ENCODE measurements around the gene MTFMT. TPM values are rescaled to one million over a fixed set of nuclear protein-coding genes. Genes with fewer than 3 reads are reported as not detected.
"Not testable (repeated sequence)": the region's sequence is repeated elsewhere in the genome, so short reads cannot be mapped to it uniquely, and the experiment has no call there.

The MTFMT gene
- total and polyA plus RNA-seq, 7 experiments from 2014 or later, result 7.1 to 24.8 (median 18.1) TPM

DNA sequence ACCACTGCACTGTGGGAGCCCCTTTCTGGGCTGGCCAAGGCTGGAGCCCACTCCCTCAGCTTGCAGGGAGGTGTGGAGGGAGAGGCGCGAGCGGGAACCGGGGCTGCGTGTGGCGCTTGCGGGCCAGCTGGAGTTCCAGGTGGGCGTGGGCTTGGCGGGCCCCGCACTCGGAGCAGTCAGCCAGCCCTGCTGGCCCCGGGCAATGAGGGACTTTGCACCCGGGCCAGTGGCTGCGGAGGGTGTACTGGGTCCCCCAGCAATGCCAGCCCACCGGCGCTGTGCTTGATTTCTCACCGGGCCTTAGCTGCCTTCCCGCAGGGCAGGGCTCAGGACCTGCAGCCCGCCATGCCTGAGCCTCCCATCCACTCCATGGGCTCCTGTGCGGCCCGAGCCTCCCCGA is 45.5 kb upstream of the MTFMT start:
- H3K36me3 Mint-ChIP-seq; H3K4me3 ChIP-seq (ENCODE audit: low read length); H3K27me3 ChIP-seq (ENCODE audit: control insufficient read depth in 2 of 2, insufficient read depth in 2 of 2, low read length in 2 of 2); POLR2A ChIA-PET; H3K27ac Mint-ChIP-seq; H3K9me3 ChIP-seq (ENCODE audit: control insufficient read depth in 2 of 3, low read length in 3 of 3); H3K27ac ChIP-seq (ENCODE audit: low read depth, low read length); intact Hi-C loops (cut with micrococcal nuclease); DNase-seq; H3K4me3 Mint-ChIP-seq; H3K9me3 Mint-ChIP-seq; H3K36me3 ChIP-seq (ENCODE audit: control insufficient read depth in 2 of 3, insufficient read depth in 3 of 3, low read length in 3 of 3); ATAC-seq; H3K4me1 ChIP-seq (ENCODE audit: control insufficient read depth in 2 of 2, insufficient read depth in 2 of 2, low read length in 2 of 2): not testable (repeated sequence)
- CTCF ChIA-PET, result interaction anchor here (1.8 kb wide), 1 partner anchor 41 kb away, joined by 5 read pairs; no protein-coding TSS in a partner anchor
- H3K4me1 Mint-ChIP-seq, result peaks cover 5 to 11% (median 9%) of the 10 kb centered on the region in 7 donors
- H3K27me3 Mint-ChIP-seq, result peaks cover 16 to 27% (median 25%) of the 10 kb centered on the region in 5 donors

DNA sequence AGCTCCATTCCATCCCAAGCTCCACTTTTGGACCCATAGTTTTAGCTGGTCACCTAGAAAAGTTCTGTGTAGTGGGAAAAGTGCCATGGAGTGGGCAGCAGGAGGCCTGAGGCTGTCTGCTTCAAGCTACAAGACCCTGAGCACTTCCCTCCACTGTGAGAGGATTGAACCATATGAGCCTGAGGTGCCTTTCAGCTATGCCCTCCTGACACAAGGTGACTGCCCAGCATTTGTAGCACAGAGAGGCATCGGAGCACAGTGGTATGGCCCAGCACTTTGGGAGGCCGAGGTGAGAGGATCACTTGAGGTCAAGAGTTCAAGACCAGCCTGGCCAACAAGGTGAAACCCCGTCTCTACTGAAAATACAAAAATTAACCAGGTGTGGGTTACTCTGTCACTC is 43.2 kb upstream of the MTFMT start:
- H3K4me1 ChIP-seq (ENCODE audit: control insufficient read depth in 2 of 2, insufficient read depth in 2 of 2, low read length in 2 of 2), result no peaks in the 10 kb centered on the region
- CTCF ChIA-PET, result no interaction called here
- POLR2A ChIA-PET, result no interaction called here
- peaks cover 0 to under 1% (median 0%) of the 10 kb centered on the region in 5 donors for H3K36me3 Mint-ChIP-seq
- intact Hi-C loops (cut with micrococcal nuclease), result no loop called here
- H3K36me3 ChIP-seq (ENCODE audit: control insufficient read depth in 2 of 3, insufficient read depth in 3 of 3, low read length in 3 of 3), result no peaks in the 10 kb centered on the region
- no peaks in the 10 kb centered on the region for H3K9me3 ChIP-seq (ENCODE audit: control insufficient read depth in 2 of 3, low read length in 3 of 3)
- DNase-seq (no peak), ATAC-seq (no peak)
- H3K27me3 Mint-ChIP-seq, result peaks cover 14 to 25% (median 16%) of the 10 kb centered on the region in 5 donors
- no peak overlapping the region for H3K27ac Mint-ChIP-seq
- no peaks in the 10 kb centered on the region for H3K9me3 Mint-ChIP-seq
- H3K27ac ChIP-seq (ENCODE audit: low read depth, low read length), result no peak overlapping the region
- H3K4me3 Mint-ChIP-seq, result no peak overlapping the region
- H3K27me3 ChIP-seq (ENCODE audit: control insufficient read depth in 2 of 2, insufficient read depth in 2 of 2, low read length in 2 of 2), result no peaks in the 10 kb centered on the region
- peaks cover under 1 to 12% (median 8%) of the 10 kb centered on the region in 7 donors for H3K4me1 Mint-ChIP-seq
- no peak overlapping the region for H3K4me3 ChIP-seq (ENCODE audit: low read length)

DNA sequence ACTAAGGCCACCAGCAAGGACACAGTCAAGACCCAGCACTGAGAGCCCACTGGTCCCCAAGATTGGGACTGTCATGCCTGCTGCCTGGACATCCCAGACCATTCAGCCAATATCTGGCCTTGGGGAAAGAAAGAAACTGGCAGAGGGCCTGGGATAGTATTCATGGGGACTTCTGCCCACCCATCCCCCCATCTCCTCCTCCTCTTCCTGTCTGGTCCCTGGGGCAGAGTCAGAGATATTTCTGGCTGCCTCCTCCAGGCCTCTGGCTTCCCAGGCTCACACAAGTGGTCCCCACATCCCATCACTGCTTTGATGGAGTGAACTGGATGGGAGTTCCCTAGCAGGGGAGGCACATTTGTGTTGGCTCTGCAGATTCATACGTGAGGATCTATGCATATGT is 42.6 kb upstream of the MTFMT start:
- CTCF ChIA-PET, result interaction anchor here (0.5 kb wide), 1 partner anchor 356 kb away, joined by 3 read pairs; no protein-coding TSS in a partner anchor
- DNase-seq (no peak), ATAC-seq (no peak)
- H3K36me3 ChIP-seq (ENCODE audit: control insufficient read depth in 2 of 3, insufficient read depth in 3 of 3, low read length in 3 of 3), result no peaks in the 10 kb centered on the region
- H3K9me3 ChIP-seq (ENCODE audit: control insufficient read depth in 2 of 3, low read length in 3 of 3), result no peaks in the 10 kb centered on the region
- no peaks in the 10 kb centered on the region for H3K27me3 ChIP-seq (ENCODE audit: control insufficient read depth in 2 of 2, insufficient read depth in 2 of 2, low read length in 2 of 2)
- Mint-ChIP-seq H3K36me3 (no peaks in the 10 kb centered on the region), H3K4me3 (no peak overlapping the region), H3K27me3 (peaks cover 18 to 29% (median 20%) of the 10 kb centered on the region in 5 donors), H3K4me1 (peaks cover 0 to 16% (median 11%) of the 10 kb centered on the region in 7 donors), H3K9me3 (no peaks in the 10 kb centered on the region), H3K27ac (no peak overlapping the region)
- H3K27ac ChIP-seq (ENCODE audit: low read depth, low read length), result no peak overlapping the region
- POLR2A ChIA-PET, result no interaction called here
- intact Hi-C loops (cut with micrococcal nuclease), result no loop called here
- no peak overlapping the region for H3K4me3 ChIP-seq (ENCODE audit: low read length)
- H3K4me1 ChIP-seq (ENCODE audit: control insufficient read depth in 2 of 2, insufficient read depth in 2 of 2, low read length in 2 of 2), result no peaks in the 10 kb centered on the region

DNA sequence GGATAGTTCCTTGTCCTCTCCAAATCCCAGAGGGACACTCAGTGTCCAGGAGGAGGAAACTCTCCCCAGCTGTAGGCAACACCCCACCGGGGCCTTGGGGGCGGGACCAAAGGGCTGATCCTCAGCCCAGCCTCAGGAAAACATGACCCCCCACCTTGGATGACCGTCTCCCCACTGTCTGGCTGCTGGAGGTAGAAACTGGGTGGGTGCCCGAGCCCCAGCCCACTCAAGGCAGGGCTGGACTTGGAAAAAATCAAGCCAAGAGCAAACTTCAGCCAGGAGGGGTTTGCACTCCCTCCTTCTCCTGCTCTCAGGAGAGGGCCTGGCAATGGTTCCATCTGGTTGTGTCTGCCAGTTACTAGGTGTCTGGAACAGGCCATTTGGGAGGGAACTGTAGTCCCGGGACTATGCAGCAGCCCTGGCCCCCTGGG is 42.0 kb upstream of the MTFMT start:
- Mint-ChIP-seq H3K27me3 (peaks cover 18 to 32% (median 22%) of the 10 kb centered on the region in 5 donors), H3K36me3 (no peaks in the 10 kb centered on the region), H3K4me3 (no peak overlapping the region), H3K4me1 (peaks cover 0 to 14% (median 10%) of the 10 kb centered on the region in 7 donors), H3K27ac (no peak overlapping the region), H3K9me3 (no peaks in the 10 kb centered on the region)
- Histone ChIP-seq H3K27me3 (ENCODE audit: control insufficient read depth in 2 of 2, insufficient read depth in 2 of 2, low read length in 2 of 2) (peaks cover 0 to 3% of the 10 kb centered on the region in 2 donors), H3K4me3 (ENCODE audit: low read length) (no peak overlapping the region), H3K36me3 (ENCODE audit: control insufficient read depth in 2 of 3, insufficient read depth in 3 of 3, low read length in 3 of 3) (no peaks in the 10 kb centered on the region), H3K4me1 (ENCODE audit: control insufficient read depth in 2 of 2, insufficient read depth in 2 of 2, low read length in 2 of 2) (no peaks in the 10 kb centered on the region), H3K27ac (ENCODE audit: low read depth, low read length) (no peak overlapping the region), H3K9me3 (ENCODE audit: control insufficient read depth in 2 of 3, low read length in 3 of 3) (no peaks in the 10 kb centered on the region)
- POLR2A ChIA-PET, result no interaction called here
- DNase-seq (no peak), ATAC-seq (no peak)
- CTCF ChIA-PET, result no interaction called here
- intact Hi-C loops (cut with micrococcal nuclease), result no loop called here

DNA sequence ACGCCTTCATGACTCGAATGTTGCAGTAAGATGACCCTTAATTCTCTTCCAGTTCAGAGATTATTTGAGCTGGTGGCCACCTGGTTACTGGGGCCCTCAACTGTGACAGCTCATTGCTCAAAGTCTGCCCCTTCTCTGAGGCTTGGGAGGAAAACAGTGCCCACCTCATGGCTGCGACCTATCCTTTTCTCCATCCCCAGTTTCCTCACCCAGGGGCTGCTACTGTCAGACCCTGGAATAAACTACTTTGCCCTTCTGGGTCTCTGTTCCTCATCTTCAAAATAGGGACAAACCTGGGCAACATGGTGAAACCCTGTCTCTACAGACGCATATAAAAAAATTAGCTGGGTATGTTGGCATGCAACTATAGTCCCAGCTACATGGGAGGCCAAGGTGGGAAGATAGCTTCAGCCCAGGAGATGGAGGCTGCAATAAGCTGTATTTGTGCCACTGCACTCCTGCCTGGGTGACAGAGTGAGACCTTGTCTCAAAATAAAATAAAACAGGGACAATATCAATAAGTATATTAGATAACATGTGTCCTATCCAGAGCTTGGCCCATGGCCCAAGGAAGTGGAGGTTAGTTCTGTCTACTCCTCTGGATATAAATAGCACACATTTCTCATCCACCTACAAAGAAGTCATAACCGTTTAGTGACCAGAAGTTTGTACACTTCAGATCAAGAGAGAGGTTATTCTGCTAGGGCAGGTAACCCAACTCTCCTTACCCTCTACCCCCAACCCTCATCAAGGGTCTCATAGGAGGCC is 40.5 kb upstream of the MTFMT start:
- ChIA-PET POLR2A (no interaction called here), CTCF (no interaction called here)
- Histone ChIP-seq H3K36me3 (ENCODE audit: control insufficient read depth in 2 of 3, insufficient read depth in 3 of 3, low read length in 3 of 3) (no peaks in the 10 kb centered on the region), H3K4me3 (ENCODE audit: low read length) (no peak overlapping the region), H3K27me3 (ENCODE audit: control insufficient read depth in 2 of 2, insufficient read depth in 2 of 2, low read length in 2 of 2) (peaks cover 0 to 3% of the 10 kb centered on the region in 2 donors), H3K4me1 (ENCODE audit: control insufficient read depth in 2 of 2, insufficient read depth in 2 of 2, low read length in 2 of 2) (no peaks in the 10 kb centered on the region), H3K9me3 (ENCODE audit: control insufficient read depth in 2 of 3, low read length in 3 of 3) (no peaks in the 10 kb centered on the region), H3K27ac (ENCODE audit: low read depth, low read length) (no peak overlapping the region)
- intact Hi-C loops (cut with micrococcal nuclease), result no loop called here
- Mint-ChIP-seq H3K27me3 (peaks cover 26 to 45% (median 31%) of the 10 kb centered on the region in 5 donors), H3K4me3 (no peak overlapping the region), H3K9me3 (no peaks in the 10 kb centered on the region), H3K4me1 (peaks cover 0 to 13% (median 8%) of the 10 kb centered on the region in 7 donors), H3K27ac (peak overlapping the region in 1 of 9 donors; percentile 27), H3K36me3 (no peaks in the 10 kb centered on the region)
- no peak for ATAC-seq
- no peak for DNase-seq

DNA sequence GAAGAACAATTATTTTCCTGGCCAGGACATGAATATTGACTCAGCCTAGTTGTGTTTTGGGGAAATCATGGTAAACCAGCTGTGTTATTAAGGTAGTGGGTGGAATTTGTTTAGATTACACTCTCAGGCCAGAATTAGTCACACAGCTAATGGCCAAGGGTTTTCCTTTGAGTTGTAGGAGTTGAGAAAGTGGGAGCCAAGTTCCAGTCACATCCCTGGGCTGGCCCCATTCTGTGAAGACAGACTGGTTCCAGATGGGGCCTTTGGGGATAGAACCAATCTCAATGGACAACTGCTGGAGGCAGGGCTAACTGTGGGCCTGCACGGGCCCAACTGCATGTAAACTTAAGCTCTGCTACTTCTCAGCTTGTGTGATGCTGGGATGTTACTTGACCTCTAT is 39.7 kb upstream of the MTFMT start:
- intact Hi-C loops (cut with micrococcal nuclease), result no loop called here
- Mint-ChIP-seq H3K4me3 (no peak overlapping the region), H3K4me1 (peaks cover 0 to 13% (median 8%) of the 10 kb centered on the region in 7 donors), H3K27me3 (peaks cover 27 to 52% (median 33%) of the 10 kb centered on the region in 5 donors), H3K27ac (no peak overlapping the region), H3K36me3 (no peaks in the 10 kb centered on the region), H3K9me3 (no peaks in the 10 kb centered on the region)
- Histone ChIP-seq H3K36me3 (ENCODE audit: control insufficient read depth in 2 of 3, insufficient read depth in 3 of 3, low read length in 3 of 3) (no peaks in the 10 kb centered on the region), H3K4me3 (ENCODE audit: low read length) (no peak overlapping the region), H3K4me1 (ENCODE audit: control insufficient read depth in 2 of 2, insufficient read depth in 2 of 2, low read length in 2 of 2) (no peaks in the 10 kb centered on the region), H3K9me3 (ENCODE audit: control insufficient read depth in 2 of 3, low read length in 3 of 3) (no peaks in the 10 kb centered on the region), H3K27ac (ENCODE audit: low read depth, low read length) (no peak overlapping the region), H3K27me3 (ENCODE audit: control insufficient read depth in 2 of 2, insufficient read depth in 2 of 2, low read length in 2 of 2) (peaks cover 0 to 3% of the 10 kb centered on the region in 2 donors)
- ChIA-PET CTCF (interaction anchor here (0.7 kb wide), 1 partner anchor 8 kb away, joined by 3 read pairs; no protein-coding TSS in a partner anchor), POLR2A (no interaction called here)
- DNase-seq, result no peak
- no peak for ATAC-seq

DNA sequence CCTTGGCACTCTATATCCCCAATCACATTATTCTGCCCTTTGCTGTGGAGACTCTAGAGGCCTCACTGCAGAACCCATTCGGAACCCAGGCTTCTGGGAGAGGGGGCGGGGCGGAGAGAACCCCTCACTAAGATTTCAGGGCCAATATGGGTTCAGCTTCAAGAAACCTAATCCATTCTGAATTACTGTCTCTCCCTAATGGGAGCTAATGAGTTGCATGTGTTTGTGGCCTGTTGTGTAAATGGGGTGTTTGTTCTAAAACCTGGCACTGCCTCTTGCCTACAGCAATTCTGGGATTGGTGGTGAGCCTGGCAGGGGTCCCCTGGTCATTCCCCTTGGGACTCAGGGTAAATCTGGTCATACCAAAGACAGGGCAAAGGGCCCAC is 39.0 kb upstream of the MTFMT start:
- Histone ChIP-seq H3K36me3 (ENCODE audit: control insufficient read depth in 2 of 3, insufficient read depth in 3 of 3, low read length in 3 of 3) (no peaks in the 10 kb centered on the region), H3K4me3 (ENCODE audit: low read length) (no peak overlapping the region), H3K9me3 (ENCODE audit: control insufficient read depth in 2 of 3, low read length in 3 of 3) (no peaks in the 10 kb centered on the region), H3K27me3 (ENCODE audit: control insufficient read depth in 2 of 2, insufficient read depth in 2 of 2, low read length in 2 of 2) (peaks cover 0 to 3% of the 10 kb centered on the region in 2 donors), H3K27ac (ENCODE audit: low read depth, low read length) (no peak overlapping the region), H3K4me1 (ENCODE audit: control insufficient read depth in 2 of 2, insufficient read depth in 2 of 2, low read length in 2 of 2) (no peaks in the 10 kb centered on the region)
- Mint-ChIP-seq H3K4me3 (peak overlapping the region in 8 of 10 donors; percentile 15 to 69 (median 40)), H3K27ac (no peak overlapping the region), H3K4me1 (peaks cover 0 to 13% (median 8%) of the 10 kb centered on the region in 7 donors), H3K36me3 (no peaks in the 10 kb centered on the region), H3K9me3 (no peaks in the 10 kb centered on the region), H3K27me3 (peaks cover 32 to 59% (median 33%) of the 10 kb centered on the region in 5 donors)
- intact Hi-C loops (cut with micrococcal nuclease), result no loop called here
- CTCF ChIA-PET, result no interaction called here
- DNase-seq (no peak), ATAC-seq (no peak)
- POLR2A ChIA-PET, result no interaction called here
